Panc1 (cell line): Measurements from ENCODE around the gene SOAT1. TPM values are rescaled to one million over a fixed set of nuclear protein-coding genes. Genes with fewer than 3 reads are reported as not detected.

ENCODE experiments used
- ATAC-seq: fragments of 200-7000 bp; cut with Tn5 transposase; 2 replicates; pipeline ENCODE4 v1.9.1; 2020; ENCODE audit warnings: mild to moderate bottlenecking, moderate library complexity
- BruUV-seq: library from RNA; stranded (reverse); fragments of 400-500 nt; replicated peaks from 2 replicates; lab custom pipeline; 2021; lab: Mats Ljungman, UMichigan
- CTCF ChIA-PET: fragments of 300-600 bp; sonication (Branson Sonifier 250); formaldehyde crosslinking; loops from one replicate; lab custom pipeline; 2022; ENCODE audit warnings: antibody characterized with exemption; lab: Charles Lee
- POLR2A ChIA-PET: fragments of 300-600 bp; sonication (Branson Sonifier 250); formaldehyde crosslinking; loops from one replicate; lab custom pipeline; 2022; ENCODE audit warnings: antibody characterized with exemption; lab: Charles Lee
- DNase-seq: peaks from one replicate; pipeline ENCODE4 v3.0.0-alpha.2; 2010; ENCODE audit warnings: low read depth, low spot score
- H3K27ac ChIP-seq: 2 replicates; pipeline ENCODE4 v1.5.1; 2011; ENCODE audit warnings: mild to moderate bottlenecking, low read length, inconsistent platforms
- H3K27me3 ChIP-seq: fragments of 200-500 bp; sonication (Bioruptor generic); 2 replicates; pipeline ENCODE4 v1.6.0; 2014; ENCODE audit warnings: low read length, inconsistent platforms; ENCODE audit not compliant: control insufficient read depth, insufficient read depth
- H3K36me3 ChIP-seq: fragments of 200-500 bp; sonication (Bioruptor generic); 2 replicates; pipeline ENCODE4 v1.5.1; 2014; ENCODE audit warnings: inconsistent platforms, mild to moderate bottlenecking, low read length, moderate library complexity; ENCODE audit not compliant: control insufficient read depth, insufficient read depth
- H3K4me1 ChIP-seq: 2 replicates; pipeline ENCODE4 v1.5.1; 2011; ENCODE audit warnings: inconsistent platforms, mild to moderate bottlenecking, low read length, moderate library complexity; ENCODE audit not compliant: control insufficient read depth, insufficient read depth
- H3K4me3 ChIP-seq, 2 experiments: 2 replicates each; pipeline ENCODE4 v1.5.1; 2011 to 2012; ENCODE audit warnings: low read depth in 2 of 2, low read length in 2 of 2, mild to moderate bottlenecking in 2 of 2, inconsistent platforms in 1 of 2, moderate library complexity in 1 of 2
- H3K9me3 ChIP-seq: fragments of 200-500 bp; sonication (Bioruptor generic); 2 replicates; pipeline ENCODE4 v1.5.1; 2014; ENCODE audit warnings: low read depth, mild to moderate bottlenecking, inconsistent platforms, low read length, moderate library complexity; ENCODE audit not compliant: control insufficient read depth, insufficient read depth
- CTCF ChIP-seq: fragments of 450-650 bp; IDR thresholded peaks from 2 replicates; pipeline ENCODE4 v1.5.1; 2017; ENCODE audit warnings: mild to moderate bottlenecking
- POLR2AphosphoS5 ChIP-seq: IDR thresholded peaks from 2 replicates; pipeline ENCODE4 v1.6.1; 2012; ENCODE audit warnings: mild to moderate bottlenecking, low read depth, low read length, moderate library complexity
- REST ChIP-seq, 2 experiments: IDR thresholded peaks; 2 replicates each; pipeline ENCODE4 v1.6.1; 2011 to 2012; ENCODE audit warnings: low read depth in 2 of 2, control low read depth in 1 of 2, low read length in 1 of 2, mild to moderate bottlenecking in 1 of 2, moderate library complexity in 1 of 2; ENCODE audit not compliant: insufficient read depth in 1 of 2
- SIN3A ChIP-seq: IDR thresholded peaks from 2 replicates; pipeline ENCODE4 v1.6.1; 2012; ENCODE audit warnings: low read depth, mild to moderate bottlenecking, low read length, moderate library complexity, borderline replicate concordance; ENCODE audit not compliant: insufficient read depth
- TCF7L2 ChIP-seq: IDR thresholded peaks from 2 replicates; pipeline ENCODE4 v1.6.1; 2011; ENCODE audit warnings: mild to moderate bottlenecking, low read depth, low read length, inconsistent platforms
- in situ Hi-C: cut with HindIII; loops from 2 replicates; pipeline ENCODE4 v1.10.0; 2016; ENCODE audit warnings: low sequenced_read_pairs, low pct_unique_long_range_greater_than_20kb
- intact Hi-C: fragments of 100-400 bp; cut with micrococcal nuclease; formaldehyde crosslinking; loops from one replicate; pipeline ENCODE4 v1.10.0; 2022; ENCODE audit not compliant: unreplicated experiment
- total RNA-seq: library from RNA; stranded (reverse); gene quantifications from one replicate; pipeline ENCODE4 v1.2.1, GENCODE V29; 2021; ENCODE audit not compliant: unreplicated experiment

The SOAT1 gene
- total RNA-seq, 1 experiment from 2014 or later: 57.2 TPM

DNA sequence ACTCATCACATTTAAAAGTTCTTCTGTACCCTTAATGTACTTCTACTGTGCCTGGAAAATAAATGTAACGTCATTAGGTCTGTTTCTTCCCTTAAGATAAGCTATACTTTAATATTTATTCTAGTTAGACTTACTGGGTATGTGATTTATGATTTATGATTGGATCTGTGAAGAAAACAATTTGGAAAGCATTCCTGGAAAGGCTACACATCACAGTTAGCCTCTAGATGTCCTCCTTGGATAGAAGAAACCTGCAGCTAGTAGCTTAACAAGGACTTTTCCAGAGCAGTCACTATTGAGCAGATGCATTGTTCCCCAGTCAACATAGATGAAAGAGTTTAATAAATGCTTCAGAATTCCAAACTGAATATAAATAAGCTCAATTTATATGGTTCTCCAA is 41.9 kb upstream of the SOAT1 start:
- POLR2A ChIA-PET: interaction anchor here (0.9 kb wide), 1 partner anchor 171 kb away, joined by 11 read pairs; no protein-coding TSS in a partner anchor
- CTCF ChIA-PET: interaction anchor here (0.9 to 1.1 kb wide), 3 partner anchors 42 to 563 kb away, joined by 3 read pairs; partner anchors contain the start of gene SOAT1
- in situ Hi-C loops: no loop called here

GRCh38 chr1:179252606-179253005 is 41.0 kb upstream of the SOAT1 start:
- ChIA-PET POLR2A (interaction anchor here (0.5 kb wide), 1 partner anchor 586 kb away, joined by 8 read pairs; no protein-coding TSS in a partner anchor), CTCF (interaction anchor here (0.9 kb wide), 1 partner anchor 557 kb away, joined by 3 read pairs; no protein-coding TSS in a partner anchor)
- no peak overlapping the region for H3K27ac ChIP-seq
- H3K9me3 ChIP-seq: no peaks in the 10 kb centered on the region
- no peaks in the 10 kb centered on the region for H3K36me3 ChIP-seq
- H3K4me3 ChIP-seq: no peak overlapping the region
- TF ChIP-seq REST (IDR thresholded peaks at IDR 0.05; ENCODE audit: insufficient read depth in 1 of 2, low read depth in 2 of 2, low read length in 1 of 2) (no peak), CTCF (no peak)
- H3K4me1 ChIP-seq: no peaks in the 10 kb centered on the region
- DNase-seq (no peak), ATAC-seq (no peak)
- intact Hi-C loops: loop anchor here (10.0 kb wide), 1 partner anchor 342 kb away; the partner anchor contains the start of gene TDRD5
- in situ Hi-C loops: no loop called here
- no peaks in the 10 kb centered on the region for H3K27me3 ChIP-seq
- BruUV-seq: no TSS peak

More for the DNA sequence above, 41.9 kb upstream of the SOAT1 start:
- no peaks in the 10 kb centered on the region for H3K36me3 ChIP-seq
- H3K27me3 ChIP-seq: no peaks in the 10 kb centered on the region
- intact Hi-C loops: loop anchor here (1.0 to 10.0 kb wide), 3 partner anchors 41 to 343 kb away; partner anchors contain the start of gene TDRD5
- no peak overlapping the region for H3K27ac ChIP-seq
- peak; percentile 38 for DNase-seq
- ATAC-seq: peak; percentile 85; the same call in 1 of the 2 replicates
- H3K4me3 ChIP-seq: no peak overlapping the region
- H3K4me1 ChIP-seq: no peaks in the 10 kb centered on the region
- no TSS peak for BruUV-seq
- H3K9me3 ChIP-seq: no peaks in the 10 kb centered on the region
- TF ChIP-seq CTCF: no peak; the same call in 1 of the 2 replicates
- no peak for TF ChIP-seq TCF7L2
- no peak for TF ChIP-seq SIN3A
- no peak for TF ChIP-seq POLR2AphosphoS5
- TF ChIP-seq REST (IDR thresholded peaks at IDR 0.05; ENCODE audit: insufficient read depth in 1 of 2, low read depth in 2 of 2, low read length in 1 of 2): no peak
